CD4-positive, alpha-beta T cell treated with Interleukin-1 beta for 1 hour (primary cell): Measurements from ENCODE around the gene HRC.
"Not testable (repeated sequence)": the region's sequence is repeated elsewhere in the genome, so short reads cannot be mapped to it uniquely, and the experiment has no call there.

ENCODE experiments used
- DNase-seq, 2 donors: peaks; one replicate each; pipeline ENCODE4 v3.0.0-alpha.2; 2020 to 2022

HRC gene, protein sequence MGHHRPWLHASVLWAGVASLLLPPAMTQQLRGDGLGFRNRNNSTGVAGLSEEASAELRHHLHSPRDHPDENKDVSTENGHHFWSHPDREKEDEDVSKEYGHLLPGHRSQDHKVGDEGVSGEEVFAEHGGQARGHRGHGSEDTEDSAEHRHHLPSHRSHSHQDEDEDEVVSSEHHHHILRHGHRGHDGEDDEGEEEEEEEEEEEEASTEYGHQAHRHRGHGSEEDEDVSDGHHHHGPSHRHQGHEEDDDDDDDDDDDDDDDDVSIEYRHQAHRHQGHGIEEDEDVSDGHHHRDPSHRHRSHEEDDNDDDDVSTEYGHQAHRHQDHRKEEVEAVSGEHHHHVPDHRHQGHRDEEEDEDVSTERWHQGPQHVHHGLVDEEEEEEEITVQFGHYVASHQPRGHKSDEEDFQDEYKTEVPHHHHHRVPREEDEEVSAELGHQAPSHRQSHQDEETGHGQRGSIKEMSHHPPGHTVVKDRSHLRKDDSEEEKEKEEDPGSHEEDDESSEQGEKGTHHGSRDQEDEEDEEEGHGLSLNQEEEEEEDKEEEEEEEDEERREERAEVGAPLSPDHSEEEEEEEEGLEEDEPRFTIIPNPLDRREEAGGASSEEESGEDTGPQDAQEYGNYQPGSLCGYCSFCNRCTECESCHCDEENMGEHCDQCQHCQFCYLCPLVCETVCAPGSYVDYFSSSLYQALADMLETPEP

DNA sequence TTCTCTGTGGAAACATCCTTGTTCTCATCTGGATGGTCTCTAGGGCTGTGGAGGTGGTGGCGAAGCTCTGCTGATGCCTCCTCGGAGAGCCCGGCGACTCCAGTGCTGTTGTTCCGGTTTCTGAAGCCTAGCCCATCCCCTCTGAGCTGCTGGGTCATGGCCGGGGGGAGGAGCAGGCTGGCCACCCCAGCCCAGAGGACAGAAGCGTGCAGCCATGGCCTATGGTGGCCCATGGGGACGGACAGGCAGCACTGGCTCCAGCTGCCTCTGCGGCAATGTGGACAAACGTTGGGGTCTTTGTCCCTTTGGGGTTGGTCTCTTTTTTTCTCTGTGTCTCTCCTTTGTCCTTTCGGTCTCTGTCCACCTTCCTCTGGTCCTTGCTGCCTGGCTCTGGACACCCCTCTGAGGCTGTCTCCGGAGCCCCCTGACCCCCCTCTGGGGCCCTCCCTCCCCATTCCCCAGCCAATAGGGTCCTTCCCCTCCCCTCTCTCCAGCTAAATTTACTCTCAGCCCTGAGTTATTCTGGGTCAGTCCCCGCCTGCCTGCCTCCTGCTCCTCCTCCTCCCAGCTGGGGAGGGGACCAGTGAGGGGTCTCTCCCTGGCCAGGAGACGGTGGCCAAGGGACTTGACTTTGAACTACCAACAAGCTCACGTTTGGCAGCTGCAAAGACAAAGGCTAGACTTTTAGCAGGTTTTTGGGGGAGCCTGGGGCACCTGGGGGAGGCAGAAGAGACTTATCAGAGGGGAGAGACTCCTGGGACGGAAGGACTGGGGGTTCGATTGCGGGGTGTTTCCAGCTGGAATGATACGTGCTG is at the start of gene HRC:
TSS of gene HRC (minus strand) at position 392 of the 815 bp plus-strand sequence. CDS start at position 233, 159 bp downstream.
- DNase-seq = no peak

DNA sequence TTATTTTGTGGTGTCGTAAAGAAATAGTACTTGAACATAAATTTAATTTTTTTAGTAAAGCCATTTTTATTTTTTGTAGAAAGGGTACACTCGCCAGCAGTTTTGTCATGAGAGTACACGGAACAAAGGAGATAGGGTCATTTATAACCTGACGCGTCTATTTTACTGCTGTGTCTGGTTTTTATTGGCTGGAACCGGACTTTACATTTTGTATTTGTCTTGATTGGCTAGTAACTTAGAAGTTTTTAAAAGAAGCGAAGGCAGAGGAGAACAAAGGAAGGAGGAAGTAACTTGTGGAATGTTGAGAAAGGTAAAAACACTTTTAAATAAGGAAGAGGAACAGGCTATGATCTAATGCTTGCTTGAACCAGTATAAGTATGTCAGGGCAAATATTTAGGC is 45.8 kb upstream of the HRC start:
- DNase-seq = no peak

DNA sequence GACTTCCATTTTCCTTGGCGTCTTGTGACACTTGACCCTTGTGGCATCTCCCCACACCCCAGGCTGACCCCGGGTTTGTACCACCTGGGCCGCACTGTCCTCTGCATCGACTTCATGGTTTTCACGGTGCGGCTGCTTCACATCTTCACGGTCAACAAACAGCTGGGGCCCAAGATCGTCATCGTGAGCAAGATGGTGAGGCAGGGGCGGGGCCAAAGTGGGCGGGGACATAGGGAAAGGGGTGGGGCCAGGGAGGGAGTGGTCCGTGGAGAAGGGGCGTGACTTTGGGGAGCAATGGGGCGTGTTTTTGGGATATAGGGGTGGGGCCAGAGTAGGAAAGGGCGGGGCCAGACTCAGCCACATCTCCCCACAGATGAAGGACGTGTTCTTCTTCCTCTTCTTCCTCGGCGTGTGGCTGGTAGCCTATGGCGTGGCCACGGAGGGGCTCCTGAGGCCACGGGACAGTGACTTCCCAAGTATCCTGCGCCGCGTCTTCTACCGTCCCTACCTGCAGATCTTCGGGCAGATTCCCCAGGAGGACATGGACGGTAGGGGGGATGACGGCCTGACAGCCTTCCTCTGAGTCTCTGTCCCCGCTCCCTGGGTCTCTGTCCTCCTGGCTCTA is 45.2 kb upstream of the HRC start:
- DNase-seq = no peak

DNA sequence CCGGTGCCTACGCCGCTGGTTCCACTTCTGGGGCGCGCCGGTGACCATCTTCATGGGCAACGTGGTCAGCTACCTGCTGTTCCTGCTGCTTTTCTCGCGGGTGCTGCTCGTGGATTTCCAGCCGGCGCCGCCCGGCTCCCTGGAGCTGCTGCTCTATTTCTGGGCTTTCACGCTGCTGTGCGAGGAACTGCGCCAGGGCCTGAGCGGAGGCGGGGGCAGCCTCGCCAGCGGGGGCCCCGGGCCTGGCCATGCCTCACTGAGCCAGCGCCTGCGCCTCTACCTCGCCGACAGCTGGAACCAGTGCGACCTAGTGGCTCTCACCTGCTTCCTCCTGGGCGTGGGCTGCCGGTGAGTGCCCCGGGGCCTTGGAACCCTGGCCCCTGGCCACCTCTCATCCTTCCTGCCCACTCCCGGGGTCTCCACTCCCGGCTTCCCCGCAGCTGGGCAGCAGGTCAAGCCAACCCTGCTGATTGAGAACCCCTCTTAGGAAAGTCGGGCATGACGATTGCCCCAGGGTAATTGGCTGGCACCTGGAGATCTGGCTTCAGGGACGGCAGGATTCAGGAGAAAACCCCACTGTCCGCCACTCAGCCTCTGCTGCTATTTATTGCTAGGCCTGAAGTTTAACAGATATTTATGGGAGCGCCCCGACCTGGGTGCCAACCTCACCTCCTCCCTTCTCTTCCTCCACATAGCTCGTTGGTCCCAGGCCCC is 41.5 kb upstream of the HRC start:
- no peak for DNase-seq

DNA sequence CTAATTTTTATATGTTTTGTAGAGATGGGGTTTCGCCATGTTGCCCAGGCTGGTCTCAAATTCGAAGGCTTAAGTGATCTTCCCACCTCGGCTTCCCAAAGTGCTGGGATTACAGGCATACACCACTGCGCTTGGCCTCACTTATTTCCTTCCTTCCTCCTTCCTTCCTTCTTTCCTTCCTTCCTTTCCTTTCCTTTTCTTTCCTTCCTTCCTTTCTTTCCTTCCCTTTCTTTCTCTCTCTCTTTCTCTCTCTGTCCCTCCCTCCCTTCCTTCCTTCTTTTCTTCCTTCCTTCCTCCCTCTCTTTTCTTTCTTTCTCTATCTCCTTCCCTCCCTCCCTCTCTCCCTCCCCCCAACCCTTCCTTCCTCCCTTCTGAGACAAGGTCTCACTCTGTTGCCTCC is 39.2 kb upstream of the HRC start:
- no peak for DNase-seq

DNA sequence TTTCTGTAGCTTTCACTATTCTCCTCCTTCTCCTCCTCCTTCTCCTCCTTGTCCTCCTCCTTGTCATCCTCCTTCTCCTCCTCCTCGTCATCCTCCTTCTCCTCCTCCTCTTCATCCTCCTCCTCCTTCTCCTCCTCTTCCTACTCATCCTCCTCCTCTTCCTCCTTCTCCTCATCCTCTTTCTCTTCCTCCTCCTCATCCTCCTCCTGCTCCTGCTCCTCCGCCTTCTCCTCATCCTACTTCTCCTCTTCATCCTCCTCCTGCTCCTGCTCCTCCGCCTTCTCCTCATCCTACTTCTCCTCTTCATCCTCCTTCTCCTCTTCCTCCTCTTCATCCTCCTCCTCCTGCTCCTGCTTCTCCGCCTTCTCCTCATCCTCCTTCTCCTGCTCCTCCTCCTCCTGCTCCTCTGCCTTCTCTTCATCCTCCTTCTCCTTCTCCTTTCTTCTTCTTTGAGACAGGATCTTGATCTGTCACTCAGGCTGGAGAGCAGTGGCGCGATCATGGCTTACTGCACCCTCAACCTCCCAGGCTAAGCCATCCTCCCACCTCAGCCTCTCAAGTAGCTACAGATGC is 38.7 kb upstream of the HRC start:
- DNase-seq = no peak

DNA sequence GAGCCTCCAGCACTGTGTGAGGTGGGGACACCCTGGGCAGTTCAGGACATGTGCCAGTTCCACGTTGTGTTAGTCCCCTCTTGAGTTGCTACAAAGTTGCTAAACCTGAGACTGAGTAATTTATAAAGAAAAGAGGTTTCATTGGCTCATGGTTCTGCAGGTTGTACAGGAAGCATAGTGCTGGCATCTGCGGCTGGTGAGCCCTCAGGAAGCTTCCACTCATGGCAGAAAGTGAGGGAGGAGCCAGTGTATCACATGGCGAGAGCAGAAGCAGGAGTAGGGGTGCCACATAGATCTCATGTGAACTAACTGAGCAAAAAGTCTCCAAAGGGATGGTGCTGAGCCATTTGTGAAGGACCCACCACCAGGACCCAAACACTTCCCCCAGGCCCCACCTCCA is 35.6 kb upstream of the HRC start:
- no peak for DNase-seq

DNA sequence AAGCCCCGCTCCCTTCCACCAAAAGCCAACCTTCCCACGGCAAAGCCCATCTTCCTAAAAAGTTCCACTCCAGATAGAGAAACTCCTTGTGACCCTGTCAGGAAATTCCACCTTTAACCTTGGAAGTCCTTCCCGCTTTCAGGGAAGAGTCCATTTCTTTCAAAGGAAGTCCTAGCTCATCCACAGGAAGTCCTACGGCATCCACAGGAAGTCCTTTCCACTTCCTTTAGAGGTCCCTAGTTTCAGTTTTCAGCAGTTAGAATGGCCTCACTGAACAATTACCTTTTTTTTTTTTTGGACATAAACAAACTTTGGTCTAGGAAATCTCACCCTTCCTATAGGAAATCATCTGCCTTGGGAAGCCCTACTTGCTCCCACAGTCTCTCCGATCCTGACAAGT is 34.1 kb upstream of the HRC start:
- DNase-seq = no peak

DNA sequence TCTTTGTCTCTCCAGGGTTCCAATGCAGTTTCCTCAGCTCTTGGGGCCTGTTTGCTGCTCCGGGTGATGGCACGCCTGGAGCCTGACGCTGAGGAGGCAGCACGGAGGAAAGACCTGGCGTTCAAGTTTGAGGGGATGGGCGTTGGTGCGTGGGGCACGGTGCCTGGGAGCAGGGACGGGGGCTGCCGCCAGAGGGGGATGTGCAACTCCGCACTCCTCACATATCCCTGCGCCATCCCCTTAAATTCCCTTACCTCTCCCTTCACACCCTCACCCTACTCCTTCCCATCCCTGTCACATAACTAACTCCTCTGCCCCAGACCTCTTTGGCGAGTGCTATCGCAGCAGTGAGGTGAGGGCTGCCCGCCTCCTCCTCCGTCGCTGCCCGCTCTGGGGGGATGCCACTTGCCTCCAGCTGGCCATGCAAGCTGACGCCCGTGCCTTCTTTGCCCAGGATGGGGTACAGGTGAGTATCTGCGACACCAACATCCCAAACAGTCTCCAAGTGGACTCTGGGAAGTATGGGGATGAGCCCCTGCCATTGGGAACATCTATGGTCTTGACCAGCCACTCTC is 33.5 kb upstream of the HRC start:
- DNase-seq = no peak

DNA sequence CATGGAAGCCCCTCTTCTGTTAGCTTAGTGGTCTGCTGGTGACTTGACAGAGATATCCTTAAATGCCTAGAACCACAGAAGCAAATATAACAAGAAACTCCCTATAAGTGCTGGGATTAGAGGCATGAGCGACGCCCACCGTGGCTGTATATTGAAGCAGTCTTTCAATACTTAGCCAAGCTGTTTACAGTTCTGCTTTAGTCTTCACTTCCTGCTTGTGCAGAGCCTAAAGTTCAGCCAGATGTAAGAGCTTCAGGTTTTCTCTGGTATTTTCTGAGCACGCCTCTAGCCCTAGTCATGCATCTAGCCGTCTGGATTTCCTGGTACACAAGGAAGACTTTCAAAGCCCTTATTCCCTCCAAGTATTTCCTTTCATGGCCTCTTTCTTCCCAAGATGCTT is 30.9 kb upstream of the HRC start:
- no peak for DNase-seq

DNA sequence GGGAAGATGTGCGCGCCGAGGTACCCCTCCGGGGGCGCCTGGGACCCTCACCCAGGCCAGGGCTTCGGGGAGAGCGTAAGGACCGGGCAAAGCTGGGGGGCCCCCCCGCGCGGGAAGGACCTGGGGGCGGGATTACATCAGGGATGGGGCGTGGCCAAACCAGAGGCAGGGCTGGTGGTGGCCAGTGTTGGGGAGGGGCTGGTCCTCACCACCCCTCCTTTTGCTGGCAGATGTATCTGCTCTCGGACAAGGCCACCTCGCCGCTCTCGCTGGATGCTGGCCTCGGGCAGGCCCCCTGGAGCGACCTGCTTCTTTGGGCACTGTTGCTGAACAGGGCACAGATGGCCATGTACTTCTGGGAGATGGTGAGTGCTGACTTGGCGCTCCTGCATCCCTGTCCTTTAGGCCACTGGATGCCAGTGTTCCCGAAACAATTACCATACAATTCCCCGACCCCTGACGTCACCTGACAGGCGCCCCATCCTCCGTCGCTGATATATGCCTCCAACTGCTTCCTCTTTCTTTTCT is 27.7 kb upstream of the HRC start:
- DNase-seq = no peak

DNA sequence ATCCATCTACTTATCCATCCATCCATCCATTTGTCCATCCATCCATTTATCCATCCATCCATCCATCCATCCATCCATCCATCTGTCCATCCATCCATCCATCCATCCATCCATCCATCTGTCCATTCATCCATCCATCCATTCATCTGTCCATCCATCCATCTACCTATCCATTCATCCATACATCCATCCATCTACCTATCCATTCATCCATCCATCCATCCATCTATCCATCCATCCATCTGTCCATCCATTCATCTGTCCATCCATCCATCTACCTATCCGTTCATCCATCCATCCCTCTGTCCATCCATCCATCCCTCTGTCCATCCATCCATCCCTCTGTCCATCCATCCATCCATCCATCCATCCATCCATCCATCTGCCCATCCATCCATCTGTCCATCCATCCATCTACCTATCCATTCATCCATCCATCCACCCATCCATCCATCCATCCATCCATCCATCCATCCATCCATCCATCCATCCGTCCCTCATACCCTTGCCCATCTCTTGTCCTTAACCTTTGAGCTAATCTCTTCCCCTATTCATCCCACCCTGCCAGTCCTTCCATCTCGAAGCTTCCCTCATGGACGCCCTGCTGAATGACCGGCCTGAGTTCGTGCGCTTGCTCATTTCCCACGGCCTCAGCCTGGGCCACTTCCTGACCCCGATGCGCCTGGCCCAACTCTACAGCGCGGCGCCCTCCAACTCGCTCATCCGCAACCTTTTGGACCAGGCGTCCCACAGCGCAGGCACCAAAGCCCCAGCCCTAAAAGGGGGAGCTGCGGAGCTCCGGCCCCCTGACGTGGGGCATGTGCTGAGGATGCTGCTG is 27.0 kb upstream of the HRC start:
- DNase-seq = not testable (repeated sequence)

DNA sequence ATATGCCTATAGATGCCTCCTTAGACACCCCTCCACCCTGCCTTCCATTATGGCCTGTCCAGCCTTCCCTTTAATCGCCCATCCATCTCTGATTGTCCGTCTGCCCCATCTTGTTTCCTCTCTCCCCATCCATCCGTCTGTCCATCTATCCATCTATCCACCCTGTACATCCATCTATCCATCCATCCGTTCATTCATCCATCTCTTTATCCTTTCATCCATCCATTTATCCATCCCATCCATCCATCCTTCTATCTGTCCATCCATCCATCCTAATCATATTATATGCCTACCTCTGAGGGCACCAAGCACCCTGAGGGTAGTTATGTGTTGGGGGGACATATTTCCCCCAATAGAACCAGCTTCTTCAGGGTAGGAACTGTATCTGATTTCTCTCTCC is 25.5 kb upstream of the HRC start:
- DNase-seq = no peak

DNA sequence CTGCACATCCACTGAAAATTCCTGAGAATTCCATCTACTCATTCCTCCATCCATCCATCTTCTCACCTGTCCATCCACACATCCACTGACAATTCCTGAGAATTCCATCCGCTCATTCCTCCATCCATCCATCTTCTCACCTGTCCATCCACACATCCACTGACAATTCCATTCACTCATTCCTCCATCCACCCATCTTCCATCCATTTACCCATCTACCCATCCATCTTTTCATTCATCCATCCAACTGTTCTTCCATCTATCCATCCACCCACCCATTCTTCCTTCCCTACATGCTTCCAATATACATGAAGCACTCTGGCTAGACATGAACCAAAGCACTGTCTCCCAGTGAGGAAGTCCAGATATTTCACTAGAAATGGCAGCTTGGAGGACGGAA is 18.0 kb upstream of the HRC start:
- DNase-seq = no peak

DNA sequence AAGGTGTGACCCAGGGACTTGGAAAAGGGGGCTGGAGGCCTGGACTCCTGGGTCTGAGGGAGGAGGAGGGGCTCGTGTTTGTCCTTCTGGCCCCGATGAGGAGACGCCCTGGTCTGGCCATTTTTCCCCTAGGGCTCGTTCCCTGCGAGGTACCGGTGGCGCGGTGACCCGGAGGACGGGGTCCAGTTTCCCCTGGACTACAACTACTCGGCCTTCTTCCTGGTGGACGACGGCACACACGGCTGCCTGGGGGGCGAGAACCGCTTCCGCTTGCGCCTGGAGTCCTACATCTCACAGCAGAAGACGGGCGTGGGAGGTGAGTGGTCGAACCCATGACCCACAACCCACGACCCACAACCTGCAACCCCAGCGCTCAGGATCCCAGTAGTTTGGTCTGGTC is 13.2 kb upstream of the HRC start:
- no peak for DNase-seq

DNA sequence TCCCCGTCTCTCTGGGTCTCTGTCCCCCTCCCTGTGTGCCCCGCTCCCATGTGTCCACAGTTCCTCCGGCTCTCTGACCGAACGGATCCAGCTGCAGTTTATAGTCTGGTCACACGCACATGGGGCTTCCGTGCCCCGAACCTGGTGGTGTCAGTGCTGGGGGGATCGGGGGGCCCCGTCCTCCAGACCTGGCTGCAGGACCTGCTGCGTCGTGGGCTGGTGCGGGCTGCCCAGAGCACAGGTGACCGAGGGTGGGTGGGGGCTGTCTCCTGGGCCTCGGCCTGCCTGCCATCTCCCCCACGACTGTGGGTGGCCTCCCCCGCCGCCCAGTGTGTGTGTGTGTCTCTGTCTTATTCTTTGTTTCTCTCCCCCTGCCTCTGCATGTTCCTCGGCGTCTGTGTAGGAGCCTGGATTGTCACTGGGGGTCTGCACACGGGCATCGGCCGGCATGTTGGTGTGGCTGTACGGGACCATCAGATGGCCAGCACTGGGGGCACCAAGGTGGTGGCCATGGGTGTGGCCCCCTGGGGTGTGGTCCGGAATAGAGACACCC is 12.7 kb upstream of the HRC start:
- DNase-seq = no peak

DNA sequence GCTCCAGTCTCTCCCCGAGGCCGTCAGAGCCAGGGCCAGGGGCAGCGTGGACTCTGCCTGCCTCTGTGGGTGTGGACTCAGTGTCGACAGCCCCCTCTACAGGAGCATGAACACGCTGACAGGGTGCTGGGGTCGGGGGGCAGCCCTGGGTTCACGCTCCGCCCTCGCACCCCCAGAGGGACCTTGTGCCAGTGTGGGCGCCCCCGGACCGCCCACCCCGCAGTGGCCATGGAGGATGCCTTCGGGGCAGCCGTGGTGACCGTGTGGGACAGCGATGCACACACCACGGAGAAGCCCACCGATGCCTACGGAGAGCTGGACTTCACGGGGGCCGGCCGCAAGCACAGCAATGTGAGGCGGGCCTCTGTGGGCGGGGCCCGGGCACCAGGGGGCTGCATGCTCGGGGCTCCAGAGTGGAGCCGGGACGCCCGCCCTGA is 10.7 kb upstream of the HRC start:
- DNase-seq = no peak

DNA sequence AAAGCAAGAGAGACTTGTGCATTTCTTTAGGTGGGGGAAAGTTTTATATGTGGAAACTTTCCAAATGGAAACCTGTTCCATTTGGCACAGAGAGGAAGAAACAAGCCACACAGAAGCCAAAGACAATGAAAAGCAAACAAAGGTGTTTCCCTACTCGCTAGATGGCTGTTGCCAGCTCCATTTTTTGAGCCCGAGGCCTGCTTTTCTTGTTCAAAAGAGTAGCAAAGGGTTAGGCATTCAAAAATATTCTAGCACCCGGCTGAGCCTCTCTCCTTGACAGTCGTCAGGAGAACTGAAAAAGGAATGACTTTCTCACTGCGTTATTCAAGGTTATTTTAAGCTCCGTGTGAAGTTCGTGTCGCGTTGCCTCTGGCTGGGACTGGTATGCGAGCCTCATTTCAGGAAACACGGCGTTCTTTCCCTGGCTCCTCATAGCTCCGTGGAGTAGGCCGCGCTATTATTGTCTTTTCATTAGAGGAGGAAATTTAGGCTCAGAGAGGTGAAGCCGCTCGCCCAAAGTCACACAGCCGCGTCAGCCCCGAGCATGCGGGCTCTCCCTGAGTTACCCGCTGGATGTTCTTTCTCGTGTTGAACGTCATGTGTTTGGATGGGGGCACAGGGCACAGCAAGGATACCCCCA is 10.0 kb upstream of the HRC start:
- no peak for DNase-seq

DNA sequence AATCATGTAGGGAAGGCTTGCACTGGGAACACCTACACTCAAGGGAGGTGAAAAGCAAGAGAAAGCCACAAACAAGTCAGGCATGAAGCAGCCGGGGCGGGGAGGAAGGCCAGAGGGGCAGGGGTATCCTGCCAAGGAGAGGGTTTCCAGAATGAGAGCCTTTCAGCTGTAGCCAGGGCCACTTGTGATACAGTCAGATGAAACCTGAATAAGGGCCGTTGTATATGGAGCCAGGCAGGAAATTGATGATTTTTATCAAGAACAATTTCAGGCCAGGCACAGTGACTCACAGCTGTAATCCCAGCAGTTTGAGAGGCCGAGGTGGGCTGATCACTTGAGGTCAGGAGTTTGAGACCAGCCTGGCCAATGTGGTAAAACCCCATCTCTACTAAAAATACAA is 6.8 kb upstream of the HRC start:
- DNase-seq = no peak
